ENCODE results near the gene MTMR3. TPM values are rescaled to one million over a fixed set of nuclear protein-coding genes. Genes with fewer than 3 reads are reported as not detected.

MTMR3 gene
- total RNA-seq, 4 donors from 2014 or later: 34.9 to 45.9 (median 41.9) TPM

DNA sequence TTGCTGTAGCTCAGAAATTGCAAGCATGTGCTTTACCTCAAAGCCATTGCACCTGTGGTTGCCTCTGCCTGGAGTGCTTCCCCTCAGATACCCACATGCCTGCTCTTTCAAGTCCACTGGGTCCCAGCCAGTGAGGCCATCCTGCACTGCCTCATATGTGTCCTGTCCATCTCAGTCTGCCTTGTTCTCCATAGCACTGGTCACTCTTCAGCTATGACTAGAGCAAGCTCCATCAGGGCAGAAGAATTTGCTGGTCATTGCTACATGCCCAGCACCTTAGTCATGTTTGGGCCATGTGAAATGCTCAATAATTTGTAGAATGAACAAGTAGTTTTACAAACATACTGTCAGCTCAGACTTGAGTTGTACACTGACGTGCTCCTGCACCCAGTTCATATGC lies 132.9 kb downstream of the MTMR3 start:
- WGBS, 2 donors (ENCODE audit: low coverage in 1 of 2): 100% methylated on average over 1 of the region's 1 CpG; no CpG with 5 or more reads in 1 of the 2 donors
- no peak overlapping the region for H3K27ac ChIP-seq
- no peak overlapping the region for H3K4me3 ChIP-seq
- no peak for TF ChIP-seq POLR2A (IDR thresholded peaks at IDR 0.05)
- TF ChIP-seq, protein P1, sequence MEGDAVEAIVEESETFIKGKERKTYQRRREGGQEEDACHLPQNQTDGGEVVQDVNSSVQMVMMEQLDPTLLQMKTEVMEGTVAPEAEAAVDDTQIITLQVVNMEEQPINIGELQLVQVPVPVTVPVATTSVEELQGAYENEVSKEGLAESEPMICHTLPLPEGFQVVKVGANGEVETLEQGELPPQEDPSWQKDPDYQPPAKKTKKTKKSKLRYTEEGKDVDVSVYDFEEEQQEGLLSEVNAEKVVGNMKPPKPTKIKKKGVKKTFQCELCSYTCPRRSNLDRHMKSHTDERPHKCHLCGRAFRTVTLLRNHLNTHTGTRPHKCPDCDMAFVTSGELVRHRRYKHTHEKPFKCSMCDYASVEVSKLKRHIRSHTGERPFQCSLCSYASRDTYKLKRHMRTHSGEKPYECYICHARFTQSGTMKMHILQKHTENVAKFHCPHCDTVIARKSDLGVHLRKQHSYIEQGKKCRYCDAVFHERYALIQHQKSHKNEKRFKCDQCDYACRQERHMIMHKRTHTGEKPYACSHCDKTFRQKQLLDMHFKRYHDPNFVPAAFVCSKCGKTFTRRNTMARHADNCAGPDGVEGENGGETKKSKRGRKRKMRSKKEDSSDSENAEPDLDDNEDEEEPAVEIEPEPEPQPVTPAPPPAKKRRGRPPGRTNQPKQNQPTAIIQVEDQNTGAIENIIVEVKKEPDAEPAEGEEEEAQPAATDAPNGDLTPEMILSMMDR (IDR thresholded peaks at IDR 0.05): no peak
- TF ChIP-seq EP300 (IDR thresholded peaks at IDR 0.05): no peak
- no peak for TF ChIP-seq POLR2AphosphoS5 (IDR thresholded peaks at IDR 0.05)
- ATAC-seq: no peak
- H3K27me3 ChIP-seq: no peaks in the 10 kb centered on the region
- H3K4me1 ChIP-seq: no peaks in the 10 kb centered on the region
- peaks cover 0 to 100% of the 10 kb centered on the region in 2 donors for H3K36me3 ChIP-seq
- H3K9me3 ChIP-seq: no peaks in the 10 kb centered on the region

DNA sequence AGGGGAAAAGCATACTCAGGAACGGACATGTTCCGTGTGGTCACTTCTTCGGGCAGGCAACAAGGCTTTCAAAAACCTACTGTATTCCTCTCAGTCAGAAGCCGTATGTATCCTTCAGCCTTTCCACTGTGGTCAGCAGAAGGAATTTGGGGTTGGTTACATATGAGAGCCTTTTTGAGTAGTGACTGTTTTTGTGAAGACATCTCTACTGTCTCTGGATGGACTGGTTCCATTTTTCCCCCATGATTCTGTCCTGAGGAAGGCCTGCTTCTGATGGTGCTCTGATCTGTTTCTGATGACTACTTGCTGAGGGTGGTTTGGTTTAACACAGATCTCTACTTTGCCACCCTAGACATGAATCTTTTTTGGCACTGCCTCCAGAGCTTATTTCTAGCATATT lies 133.6 kb downstream of the MTMR3 start:
- Histone ChIP-seq H3K27ac (no peak overlapping the region), H3K9me3 (no peaks in the 10 kb centered on the region), H3K36me3 (peaks cover 0 to 100% of the 10 kb centered on the region in 2 donors), H3K27me3 (no peaks in the 10 kb centered on the region), H3K4me3 (no peak overlapping the region), H3K4me1 (no peaks in the 10 kb centered on the region)
- TF ChIP-seq, protein P1 (IDR thresholded peaks at IDR 0.05): no peak
- TF ChIP-seq POLR2A (IDR thresholded peaks at IDR 0.05) (no peak), EP300 (IDR thresholded peaks at IDR 0.05) (no peak), POLR2AphosphoS5 (IDR thresholded peaks at IDR 0.05) (no peak)
- no peak for ATAC-seq
- 92% methylated on average over 4 of the region's 4 CpGs; no CpG with 5 or more reads in 1 of the 2 donors for WGBS, 2 donors (ENCODE audit: low coverage in 1 of 2)

DNA sequence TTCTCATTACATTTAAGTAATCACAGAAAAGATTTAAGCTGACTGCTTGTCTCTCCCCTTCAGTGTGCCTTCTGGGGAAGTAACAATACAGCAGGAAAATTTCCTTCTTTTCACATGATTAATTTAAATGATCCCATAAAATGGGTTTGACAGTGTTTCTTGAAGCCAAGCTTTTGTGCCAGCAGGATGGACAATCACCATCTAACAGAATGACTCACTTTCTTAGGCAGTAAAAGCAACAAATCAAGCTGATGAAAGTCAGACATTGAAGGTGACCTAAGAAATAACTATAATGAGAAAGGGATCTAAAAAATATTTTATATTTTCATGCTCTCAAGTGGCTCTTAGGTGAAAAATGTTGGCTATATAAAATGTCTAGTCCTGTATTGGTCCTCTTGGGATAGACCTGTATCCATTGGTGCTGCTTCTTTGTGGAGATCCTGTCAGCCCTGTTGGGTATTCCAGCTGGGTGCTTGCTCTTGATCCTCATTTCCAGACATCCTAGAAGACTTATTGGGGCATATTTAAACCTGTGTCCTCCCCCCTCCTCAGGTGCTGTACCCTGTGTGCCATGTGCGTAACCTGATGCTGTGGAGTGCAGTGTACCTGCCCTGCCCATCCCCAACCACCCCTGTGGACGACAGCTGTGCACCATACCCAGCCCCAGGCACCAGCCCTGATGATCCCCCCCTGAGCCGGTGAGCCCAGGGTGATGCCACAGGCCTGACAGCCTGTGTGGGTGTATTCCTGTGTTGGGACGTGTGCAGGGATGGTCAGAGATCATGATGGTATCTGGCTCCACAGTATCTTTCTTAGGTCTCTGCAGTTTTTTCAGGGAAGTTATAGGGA lies 134.6 kb downstream of the MTMR3 start:
- Histone ChIP-seq H3K27me3 (no peaks in the 10 kb centered on the region), H3K9me3 (no peaks in the 10 kb centered on the region), H3K4me3 (no peak overlapping the region), H3K36me3 (peaks cover 0 to 100% of the 10 kb centered on the region in 2 donors), H3K4me1 (no peaks in the 10 kb centered on the region), H3K27ac (no peak overlapping the region)
- WGBS, 2 donors (ENCODE audit: low coverage in 1 of 2): 80% methylated on average over 2 of the region's 4 CpGs; no CpG with 5 or more reads in 1 of the 2 donors
- ATAC-seq: no peak
- TF ChIP-seq EP300 (IDR thresholded peaks at IDR 0.05) (no peak), POLR2A (IDR thresholded peaks at IDR 0.05) (no peak), POLR2AphosphoS5 (IDR thresholded peaks at IDR 0.05) (no peak)
- TF ChIP-seq, protein P1 (IDR thresholded peaks at IDR 0.05): no peak

DNA sequence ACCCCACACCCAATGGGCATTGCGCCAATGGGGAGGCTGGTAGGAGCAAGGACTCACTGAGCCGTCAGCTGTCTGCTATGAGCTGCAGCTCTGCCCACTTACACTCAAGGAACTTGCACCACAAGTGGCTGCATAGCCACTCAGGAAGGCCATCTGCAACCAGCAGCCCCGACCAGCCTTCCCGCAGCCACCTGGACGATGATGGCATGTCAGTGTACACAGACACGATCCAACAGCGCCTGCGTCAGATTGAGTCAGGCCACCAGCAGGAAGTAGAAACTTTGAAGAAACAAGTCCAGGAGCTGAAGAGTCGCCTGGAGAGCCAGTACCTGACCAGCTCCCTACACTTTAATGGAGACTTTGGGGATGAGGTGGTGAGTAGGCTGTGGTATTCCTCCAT lies 137.5 kb downstream of the MTMR3 start:
- Histone ChIP-seq H3K36me3 (peaks cover 0 to 100% of the 10 kb centered on the region in 2 donors), H3K27me3 (no peaks in the 10 kb centered on the region), H3K27ac (no peak overlapping the region), H3K4me3 (no peak overlapping the region), H3K9me3 (no peaks in the 10 kb centered on the region), H3K4me1 (no peaks in the 10 kb centered on the region)
- ATAC-seq: no peak
- 94% methylated on average over 3 of the region's 9 CpGs; no CpG with 5 or more reads in 1 of the 2 donors for WGBS, 2 donors (ENCODE audit: low coverage in 1 of 2)
- TF ChIP-seq, protein P1 (IDR thresholded peaks at IDR 0.05): no peak
- TF ChIP-seq EP300 (IDR thresholded peaks at IDR 0.05) (no peak), POLR2AphosphoS5 (IDR thresholded peaks at IDR 0.05) (no peak), POLR2A (IDR thresholded peaks at IDR 0.05) (no peak)

DNA sequence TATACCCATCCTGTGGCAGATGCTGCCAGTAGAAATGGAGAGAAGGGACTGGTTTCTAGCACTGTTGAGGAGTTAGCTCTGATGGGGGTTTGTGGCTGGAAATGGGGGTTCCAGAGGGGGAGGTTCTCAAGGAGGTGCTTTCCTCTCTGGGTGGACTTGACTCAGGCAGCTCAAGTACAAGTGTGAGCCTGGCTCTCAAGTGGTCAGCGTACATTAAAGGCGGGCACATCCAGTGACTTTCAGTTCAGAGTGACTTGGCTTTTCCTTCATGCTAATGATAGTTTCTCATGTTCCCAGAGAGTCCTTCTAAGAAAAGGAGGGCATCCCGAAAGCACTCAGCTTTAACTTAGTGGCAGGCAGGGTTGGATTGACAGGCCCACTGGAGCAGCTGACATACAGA lies 138.4 kb downstream of the MTMR3 start:
- Histone ChIP-seq H3K27me3 (no peaks in the 10 kb centered on the region), H3K9me3 (no peaks in the 10 kb centered on the region), H3K36me3 (peaks cover 0 to 100% of the 10 kb centered on the region in 2 donors), H3K4me3 (no peak overlapping the region), H3K4me1 (no peaks in the 10 kb centered on the region), H3K27ac (no peak overlapping the region)
- 100% methylated on average over 1 of the region's 3 CpGs; no CpG with 5 or more reads in 1 of the 2 donors for WGBS, 2 donors (ENCODE audit: low coverage in 1 of 2)
- no peak for ATAC-seq
- TF ChIP-seq, protein P1 (IDR thresholded peaks at IDR 0.05): no peak
- TF ChIP-seq POLR2AphosphoS5 (IDR thresholded peaks at IDR 0.05) (no peak), EP300 (IDR thresholded peaks at IDR 0.05) (no peak), POLR2A (IDR thresholded peaks at IDR 0.05) (no peak)

All from gastroesophageal sphincter (tissue), 4 donors.